Measurements from ENCODE around the gene VIT.

Gene VIT

GRCh38 chr2:36711741-36712314, 15.3 kb downstream of the VIT start:
- no peak for DNase-seq

GRCh38 chr2:36713310-36713709, 16.8 kb downstream of the VIT start:
- DNase-seq: no peak

GRCh38 chr2:36716111-36716510, 19.6 kb downstream of the VIT start:
- no peak for DNase-seq

GRCh38 chr2:36717603-36718266, 21.2 kb downstream of the VIT start:
- DNase-seq: no peak

- no peak for DNase-seq
Measured at GRCh38 chr2:36727550-36727949, 31.0 kb downstream of the VIT start.

- DNase-seq: no peak
Measured at GRCh38 chr2:36729067-36729466, 32.6 kb downstream of the VIT start.

GRCh38 chr2:36731941-36732672, 35.6 kb downstream of the VIT start:
- DNase-seq: no peak

- no peak for DNase-seq
Measured at GRCh38 chr2:36732673-36733036, 36.1 kb downstream of the VIT start.

- no peak for DNase-seq
Measured at GRCh38 chr2:36733215-36733614, 36.7 kb downstream of the VIT start.

GRCh38 chr2:36734304-36734703, 37.8 kb downstream of the VIT start:
- DNase-seq: no peak

- DNase-seq: no peak
Measured at GRCh38 chr2:36737131-36737750, 40.7 kb downstream of the VIT start.

- no peak for DNase-seq
Measured at GRCh38 chr2:36740061-36740460, 43.6 kb downstream of the VIT start.

GRCh38 chr2:36741188-36741837, 44.8 kb downstream of the VIT start:
- no peak for DNase-seq

GRCh38 chr2:36743954-36744353, 47.4 kb downstream of the VIT start:
- DNase-seq: no peak

GRCh38 chr2:36748166-36748565, 51.7 kb downstream of the VIT start:
- DNase-seq: no peak

- no peak for DNase-seq
Measured at GRCh38 chr2:36750101-36750500, 53.6 kb downstream of the VIT start.

- DNase-seq: no peak
Measured at GRCh38 chr2:36753706-36754221, 57.3 kb downstream of the VIT start.

- no peak for DNase-seq
Measured at GRCh38 chr2:36754578-36754977, 58.1 kb downstream of the VIT start.

GRCh38 chr2:36756438-36756837, 59.9 kb downstream of the VIT start:
- DNase-seq: no peak

- no peak for DNase-seq
Measured at GRCh38 chr2:36762764-36763490, 66.4 kb downstream of the VIT start.

GRCh38 chr2:36769106-36769505, 72.6 kb downstream of the VIT start:
- DNase-seq: no peak

- DNase-seq: no peak
Measured at GRCh38 chr2:36770542-36771287, 74.2 kb downstream of the VIT start.

Measured in DMS79 (cell line).